Myocyte (in vitro differentiated cells): ENCODE measurements around the gene MLLT1. TPM values are rescaled to one million over a fixed set of nuclear protein-coding genes. Genes with fewer than 3 reads are reported as not detected.

ENCODE experiments used
- DNase-seq: peaks from one replicate; pipeline ENCODE4 v3.0.0-alpha.2; 2012; ENCODE audit warnings: low read depth
- total RNA-seq: library from RNA; depleted of rRNA; stranded (reverse); fragments of >200 nt; gene quantifications from 2 replicates; pipeline ENCODE4 v1.2.3, GENCODE V29; 2014

The MLLT1 gene
- total RNA-seq, 1 donor from 2014 or later = 16.9 TPM

DNA sequence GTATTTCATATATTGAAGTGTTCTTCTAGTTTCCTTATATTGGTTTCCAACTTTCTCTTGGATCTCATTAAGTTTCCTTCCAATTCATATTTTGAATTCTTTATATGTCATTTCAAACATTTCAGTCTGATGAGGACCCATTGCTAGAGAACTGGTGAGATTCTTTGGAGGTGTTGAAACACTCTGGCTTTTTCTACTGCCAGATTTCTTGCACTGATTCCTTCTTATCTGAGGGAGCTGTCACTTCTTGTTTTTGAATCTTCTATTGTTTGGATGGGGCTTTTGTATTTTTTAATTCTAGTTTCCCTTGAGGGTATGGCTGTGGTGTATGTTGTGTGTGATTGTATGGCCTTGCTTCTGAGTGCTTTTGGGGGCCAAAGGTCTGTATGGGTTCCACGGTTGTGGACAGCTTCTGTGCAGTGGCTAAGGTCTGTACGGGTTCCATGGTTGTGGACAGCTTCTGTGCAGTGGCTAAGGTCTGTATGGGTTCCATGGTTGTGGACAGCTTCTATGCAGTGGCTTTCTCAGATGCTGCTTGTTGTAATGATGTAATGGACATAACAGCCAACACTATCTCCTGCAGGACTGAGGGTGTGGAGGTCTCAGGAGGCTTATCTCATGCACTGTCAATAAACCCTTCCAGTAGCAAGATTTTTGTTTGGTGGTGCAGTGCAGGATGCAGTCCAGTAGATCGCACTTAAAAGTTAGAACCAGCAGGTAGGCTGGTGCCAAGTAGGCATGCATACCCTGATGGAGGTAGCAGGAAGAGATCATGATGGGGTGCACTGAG is 107.5 kb downstream of the MLLT1 start:
- no peak for DNase-seq

- DNase-seq = no peak
These were observed 112.7 kb downstream of the MLLT1 start for GRCh38 chr19:6167115-6167514.

- no peak for DNase-seq
These were observed 114.8 kb downstream of the MLLT1 start for GRCh38 chr19:6164906-6165531.

- no peak for DNase-seq
These were observed 118.4 kb downstream of the MLLT1 start for GRCh38 chr19:6161271-6161850.

Other genes starting within 250 kb of the MLLT1 start
- 5.8 and 9.4 TPM in 2 replicates for gene RFX2, start 169.5 kb downstream of the MLLT1 start, total RNA-seq
- not detected in 2 replicates for gene ACSBG2, start 144.3 kb downstream of the MLLT1 start, total RNA-seq
- gene ACER1, start 53.6 kb upstream of the MLLT1 start, total RNA-seq = not detected in 2 replicates
- 81.6 and 101 TPM in 2 replicates for gene CLPP, start 81.6 kb upstream of the MLLT1 start, total RNA-seq
- gene ALKBH7, start 92.8 kb upstream of the MLLT1 start, total RNA-seq = 59.2 and 75.3 TPM in 2 replicates
- gene PSPN, start 96.0 kb upstream of the MLLT1 start, total RNA-seq = 0.91 and 2.9 TPM in 2 replicates
- gene GTF2F1, start 113.2 kb upstream of the MLLT1 start, total RNA-seq = 49.7 and 52.8 TPM in 2 replicates
- 75.7 and 87.6 TPM in 2 replicates for gene KHSRP, start 144.8 kb upstream of the MLLT1 start, total RNA-seq
- gene SLC25A41, start 153.8 kb upstream of the MLLT1 start, total RNA-seq = not detected in 2 replicates
- 29.9 and 33.9 TPM in 2 replicates for gene SLC25A23, start 179.8 kb upstream of the MLLT1 start, total RNA-seq
- not detected in 2 replicates for gene CRB3, start 184.3 kb upstream of the MLLT1 start, total RNA-seq
- not detected in 2 replicates for gene DENND1C, start 201.8 kb upstream of the MLLT1 start, total RNA-seq
- not detected in 2 replicates for gene TUBB4A, start 222.3 kb upstream of the MLLT1 start, total RNA-seq